ENCODE measurements around the gene IQSEC1. TPM values are rescaled to one million over a fixed set of nuclear protein-coding genes. Genes with fewer than 3 reads are reported as not detected.

The IQSEC1 gene
- total and polyA plus RNA-seq, 9 of the 15 experiments (the other 6 are each of a cell fraction or from before 2014, with no cell fraction given): 0.56 to 39.0 (median 6.8) TPM

DNA sequence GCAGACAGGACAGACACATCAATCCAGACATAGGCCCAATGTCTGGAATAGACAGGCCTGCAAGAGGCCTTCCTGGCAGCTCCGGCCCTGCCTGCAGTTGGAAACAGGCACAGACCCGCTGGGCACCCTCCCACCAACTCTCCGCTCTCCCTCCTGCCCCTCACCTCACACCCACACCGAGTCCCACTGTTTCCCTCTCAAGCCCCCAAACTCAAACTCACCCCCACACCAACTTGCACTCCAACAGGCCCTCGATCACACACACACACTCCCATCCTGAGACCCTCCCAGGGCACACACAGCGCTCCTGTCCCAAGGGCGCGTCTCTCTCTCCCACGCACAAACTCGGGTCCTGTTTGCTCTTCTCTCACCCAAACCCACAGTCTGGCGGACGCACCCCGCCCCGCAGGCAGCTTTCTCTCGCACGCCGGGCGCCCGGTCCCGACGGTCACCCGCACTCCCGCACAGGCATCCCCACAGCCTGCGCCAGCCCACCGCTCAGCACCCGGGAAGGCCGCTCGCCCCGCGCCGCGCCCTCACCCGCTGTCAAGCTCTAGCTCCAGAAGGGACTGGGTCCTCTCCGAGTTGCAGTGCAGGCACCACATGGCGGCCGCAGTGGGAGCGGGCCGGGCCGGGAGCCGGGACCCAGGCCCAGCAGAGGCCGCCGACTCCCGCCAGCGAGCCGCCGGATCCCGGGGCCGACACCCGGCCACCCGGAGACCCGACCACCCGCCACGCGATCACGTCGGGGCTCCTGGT, 106.2 kb downstream of the IQSEC1 start (continued):
- TF ChIP-seq POLR2H (tag; IDR thresholded peaks at IDR 0.05; ENCODE audit: low read depth) (no peak), ZNF224 (CRISPR knock-in tag; IDR thresholded peaks at IDR 0.05) (no peak), MTF1 (CRISPR knock-in tag; IDR thresholded peaks at IDR 0.05; ENCODE audit: borderline replicate concordance) (no peak), SMAD4 (CRISPR knock-in tag; conservative IDR thresholded peaks at IDR 0.05) (0 out of 2 replicates have a peak, but pooled peaks have one; percentile 36), ZNF146 (CRISPR knock-in tag; IDR thresholded peaks at IDR 0.05; ENCODE audit: unreplicated experiment) (no peak), BCL6 (CRISPR knock-in tag; IDR thresholded peaks at IDR 0.05) (no peak), TRIM28 (IDR thresholded peaks at IDR 0.05) (0 out of 2 replicates have a peak, but pooled peaks have one; percentile 76), ZNF41 (CRISPR knock-in tag; conservative IDR thresholded peaks at IDR 0.05) (no peak), LEF1 (IDR thresholded peaks at IDR 0.05) (no peak), ZC3H4 (CRISPR knock-in tag; IDR thresholded peaks at IDR 0.05; ENCODE audit: borderline replicate concordance) (no peak), SPI1 (IDR thresholded peaks at IDR 0.05; ENCODE audit: borderline replicate concordance, low read depth, low read length) (no peak), KAT2B (IDR thresholded peaks at IDR 0.05; ENCODE audit: low read depth, low read length) (no peak), ELF4 (CRISPR knock-in tag; IDR thresholded peaks at IDR 0.05) (0 out of 2 replicates have a peak, but pooled peaks have one; percentile 55), PTBP1 (IDR thresholded peaks at IDR 0.05; ENCODE audit: low read depth, low read length) (no peak), ZNF764 (CRISPR knock-in tag; IDR thresholded peaks at IDR 0.05; ENCODE audit: low read depth) (no peak), SP1 (CRISPR knock-in tag; IDR thresholded peaks at IDR 0.05) (peak; percentile 22; the same call in 1 of the 2 replicates), TFAM (CRISPR knock-in tag; conservative IDR thresholded peaks at IDR 0.05) (no peak), RBFOX2 (IDR thresholded peaks at IDR 0.05; ENCODE audit: low read depth, low read length) (no peak), NFRKB (IDR thresholded peaks at IDR 0.05; ENCODE audit: low read depth) (no peak), JUN (IDR thresholded peaks at IDR 0.05; ENCODE audit: borderline replicate concordance, low read depth, low read length) (no peak), JUN (CRISPR knock-in tag; IDR thresholded peaks at IDR 0.05; ENCODE audit: borderline replicate concordance) (0 out of 2 replicates have a peak, but pooled peaks have one; percentile 80), SMARCA5 (IDR thresholded peaks at IDR 0.05) (peak; percentile 71; the same call in 1 of the 2 replicates)
- TF ChIP-seq, protein P1, sequence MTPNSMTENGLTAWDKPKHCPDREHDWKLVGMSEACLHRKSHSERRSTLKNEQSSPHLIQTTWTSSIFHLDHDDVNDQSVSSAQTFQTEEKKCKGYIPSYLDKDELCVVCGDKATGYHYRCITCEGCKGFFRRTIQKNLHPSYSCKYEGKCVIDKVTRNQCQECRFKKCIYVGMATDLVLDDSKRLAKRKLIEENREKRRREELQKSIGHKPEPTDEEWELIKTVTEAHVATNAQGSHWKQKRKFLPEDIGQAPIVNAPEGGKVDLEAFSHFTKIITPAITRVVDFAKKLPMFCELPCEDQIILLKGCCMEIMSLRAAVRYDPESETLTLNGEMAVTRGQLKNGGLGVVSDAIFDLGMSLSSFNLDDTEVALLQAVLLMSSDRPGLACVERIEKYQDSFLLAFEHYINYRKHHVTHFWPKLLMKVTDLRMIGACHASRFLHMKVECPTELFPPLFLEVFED (CRISPR knock-in tag; conservative IDR thresholded peaks at IDR 0.05): peak; percentile 89
- TF ChIP-seq, protein P2, sequence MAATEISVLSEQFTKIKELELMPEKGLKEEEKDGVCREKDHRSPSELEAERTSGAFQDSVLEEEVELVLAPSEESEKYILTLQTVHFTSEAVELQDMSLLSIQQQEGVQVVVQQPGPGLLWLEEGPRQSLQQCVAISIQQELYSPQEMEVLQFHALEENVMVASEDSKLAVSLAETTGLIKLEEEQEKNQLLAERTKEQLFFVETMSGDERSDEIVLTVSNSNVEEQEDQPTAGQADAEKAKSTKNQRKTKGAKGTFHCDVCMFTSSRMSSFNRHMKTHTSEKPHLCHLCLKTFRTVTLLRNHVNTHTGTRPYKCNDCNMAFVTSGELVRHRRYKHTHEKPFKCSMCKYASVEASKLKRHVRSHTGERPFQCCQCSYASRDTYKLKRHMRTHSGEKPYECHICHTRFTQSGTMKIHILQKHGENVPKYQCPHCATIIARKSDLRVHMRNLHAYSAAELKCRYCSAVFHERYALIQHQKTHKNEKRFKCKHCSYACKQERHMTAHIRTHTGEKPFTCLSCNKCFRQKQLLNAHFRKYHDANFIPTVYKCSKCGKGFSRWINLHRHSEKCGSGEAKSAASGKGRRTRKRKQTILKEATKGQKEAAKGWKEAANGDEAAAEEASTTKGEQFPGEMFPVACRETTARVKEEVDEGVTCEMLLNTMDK (IDR thresholded peaks at IDR 0.05; ENCODE audit: borderline replicate concordance, insufficient read depth, low read depth, low read length, poor library complexity, severe bottlenecking): no peak
- TF ChIP-seq, protein P3, sequence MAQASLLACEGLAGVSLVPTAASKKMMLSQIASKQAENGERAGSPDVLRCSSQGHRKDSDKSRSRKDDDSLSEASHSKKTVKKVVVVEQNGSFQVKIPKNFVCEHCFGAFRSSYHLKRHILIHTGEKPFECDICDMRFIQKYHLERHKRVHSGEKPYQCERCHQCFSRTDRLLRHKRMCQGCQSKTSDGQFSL (CRISPR knock-in tag; IDR thresholded peaks at IDR 0.05): no peak
- TF ChIP-seq, protein P3 (tag; IDR thresholded peaks at IDR 0.05): no peak
